C4-2B (cell line): ENCODE results near the gene PRDM15.

Experiments used
- H3K27ac ChIP-seq: fragments of 450-650 bp; 2 replicates; pipeline ENCODE4 v1.5.1; 2017
- ZFX ChIP-seq: fragments of 450-650 bp; IDR thresholded peaks from 2 replicates; pipeline ENCODE4 v1.6.1; 2017
- TF ChIP-seq, protein P1 (sequence below): fragments of 450-650 bp; conservative IDR thresholded peaks from 2 replicates; pipeline ENCODE4 v1.5.1; 2017; ENCODE audit warnings: mild to moderate bottlenecking

PRDM15 gene

DNA sequence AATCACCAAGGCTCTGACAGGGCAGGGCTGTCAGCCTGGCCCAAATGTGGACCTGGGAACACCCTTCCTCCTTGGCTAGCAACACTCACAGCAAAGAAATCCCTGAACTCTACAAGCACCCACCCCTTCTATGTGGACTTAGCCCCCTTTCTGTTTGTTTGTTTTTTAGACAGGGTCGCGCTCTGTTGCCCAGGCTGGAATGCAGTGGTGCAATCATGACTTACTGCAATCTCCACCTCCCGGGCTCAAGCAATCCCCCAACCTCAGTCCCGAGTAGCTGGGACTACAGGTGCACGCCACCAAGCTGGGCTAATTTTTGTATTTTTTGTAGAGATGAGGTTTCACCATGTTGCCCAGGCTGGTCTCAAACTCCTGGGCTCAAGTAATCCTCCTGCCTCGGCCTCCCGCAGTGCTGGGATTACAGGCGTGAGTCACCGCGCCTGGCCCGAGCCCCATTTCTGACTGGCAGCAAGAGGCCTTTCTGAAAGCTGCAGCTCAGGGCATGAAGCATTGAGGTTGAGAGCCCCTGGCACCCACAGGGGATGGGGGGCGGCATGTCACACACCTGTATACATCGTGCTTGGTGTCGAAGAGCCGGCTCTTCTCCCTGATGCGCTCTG lies 128.5 kb downstream of the PRDM15 start:
- no peak for TF ChIP-seq ZFX
- H3K27ac ChIP-seq, result no peak overlapping the region

DNA sequence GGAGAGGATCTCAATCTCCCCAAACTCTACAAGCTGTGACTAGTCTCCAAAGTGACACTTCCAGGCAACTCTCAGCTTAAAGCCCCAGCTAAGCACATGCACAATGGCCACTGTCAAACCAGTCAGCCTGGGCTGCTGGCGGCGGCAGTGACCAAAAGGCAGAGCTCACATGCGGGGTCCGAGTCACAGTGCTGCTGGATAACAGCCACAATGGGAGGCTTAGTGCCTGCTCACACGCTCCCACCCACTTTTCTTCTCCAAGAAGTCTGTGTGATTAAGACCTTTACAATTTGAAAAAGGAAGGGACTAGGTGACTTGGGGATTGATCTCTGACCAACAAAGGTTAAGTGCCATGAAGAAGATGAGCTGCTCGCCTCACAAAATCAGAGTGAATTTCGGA lies 129.1 kb downstream of the PRDM15 start:
- H3K27ac ChIP-seq, result no peak overlapping the region
- TF ChIP-seq, protein P1, sequence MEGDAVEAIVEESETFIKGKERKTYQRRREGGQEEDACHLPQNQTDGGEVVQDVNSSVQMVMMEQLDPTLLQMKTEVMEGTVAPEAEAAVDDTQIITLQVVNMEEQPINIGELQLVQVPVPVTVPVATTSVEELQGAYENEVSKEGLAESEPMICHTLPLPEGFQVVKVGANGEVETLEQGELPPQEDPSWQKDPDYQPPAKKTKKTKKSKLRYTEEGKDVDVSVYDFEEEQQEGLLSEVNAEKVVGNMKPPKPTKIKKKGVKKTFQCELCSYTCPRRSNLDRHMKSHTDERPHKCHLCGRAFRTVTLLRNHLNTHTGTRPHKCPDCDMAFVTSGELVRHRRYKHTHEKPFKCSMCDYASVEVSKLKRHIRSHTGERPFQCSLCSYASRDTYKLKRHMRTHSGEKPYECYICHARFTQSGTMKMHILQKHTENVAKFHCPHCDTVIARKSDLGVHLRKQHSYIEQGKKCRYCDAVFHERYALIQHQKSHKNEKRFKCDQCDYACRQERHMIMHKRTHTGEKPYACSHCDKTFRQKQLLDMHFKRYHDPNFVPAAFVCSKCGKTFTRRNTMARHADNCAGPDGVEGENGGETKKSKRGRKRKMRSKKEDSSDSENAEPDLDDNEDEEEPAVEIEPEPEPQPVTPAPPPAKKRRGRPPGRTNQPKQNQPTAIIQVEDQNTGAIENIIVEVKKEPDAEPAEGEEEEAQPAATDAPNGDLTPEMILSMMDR, result no peak
- no peak for TF ChIP-seq ZFX

DNA sequence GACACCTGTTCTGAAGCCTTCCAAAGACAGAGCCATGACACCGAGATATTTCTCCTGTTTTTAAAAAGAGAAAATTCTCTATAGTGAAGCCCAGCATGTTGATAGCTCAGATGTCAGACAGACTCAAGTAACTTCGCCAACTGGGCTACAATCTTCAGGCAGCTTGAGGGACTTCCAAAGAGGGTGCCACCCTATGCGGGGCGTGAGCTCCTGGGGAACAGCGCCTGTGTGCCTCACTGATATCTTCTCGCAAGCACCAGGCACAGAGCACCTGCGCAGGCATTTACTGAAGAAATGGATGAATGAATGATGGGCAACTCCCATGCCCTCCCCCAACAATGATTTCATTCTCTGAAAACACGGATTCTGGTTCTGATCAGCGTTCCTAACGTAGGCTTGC lies 129.9 kb downstream of the PRDM15 start:
- H3K27ac ChIP-seq, result no peak overlapping the region
- TF ChIP-seq, protein P1, result no peak
- TF ChIP-seq ZFX, result no peak
